ENCODE results near the gene NUBP2. TPM values are rescaled to one million over a fixed set of nuclear protein-coding genes. Genes with fewer than 3 reads are reported as not detected.

The NUBP2 gene
- total RNA-seq, 1 experiment from 2014 or later = 69.4 TPM

GRCh38 chr16:1787322-1788094, 4.7 kb downstream of the NUBP2 start:
- Histone ChIP-seq H2BK12ac (ENCODE audit: insufficient read length, low read depth, low read length) (no peak overlapping the region), H2AK5ac (ENCODE audit: insufficient read length, low read length) (no peak overlapping the region), H3K4me2 (ENCODE audit: insufficient read depth, insufficient read length, low read length) (no peak overlapping the region), H3K79me1 (ENCODE audit: insufficient read depth, low read depth, low read length, poor library complexity, severe bottlenecking) (peaks cover 5% of the 10 kb centered on the region), H4K20me1 (ENCODE audit: control insufficient read depth, insufficient read depth, insufficient read length) (no peaks in the 10 kb centered on the region), H2BK120ac (ENCODE audit: low read depth, low read length, poor library complexity, severe bottlenecking) (no peak overlapping the region), H3K18ac (ENCODE audit: insufficient read length, low read depth, low read length) (no peak overlapping the region), H2BK15ac (ENCODE audit: low read depth, low read length) (no peak overlapping the region), H3K23me2 (ENCODE audit: insufficient read length, low read depth, low read length, poor library complexity, severe bottlenecking) (no peaks in the 10 kb centered on the region), H2BK5ac (ENCODE audit: insufficient read length, low read length) (no peak overlapping the region), H3K9me3 (ENCODE audit: control insufficient read depth, low read depth, low read length) (no peaks in the 10 kb centered on the region), H3K79me2 (ENCODE audit: insufficient read depth, low read length) (peaks cover 8% of the 10 kb centered on the region; the same call in 1 of the 2 replicates), H3K23ac (ENCODE audit: insufficient read length, low read depth, low read length) (no peak overlapping the region), H4K91ac (ENCODE audit: insufficient read length, low read depth, low read length) (no peak overlapping the region), H3T11ph (ENCODE audit: low read length) (no peak overlapping the region), H3K4me1 (ENCODE audit: insufficient read depth, low read length) (no peaks in the 10 kb centered on the region; the same call in 1 of the 2 replicates), H2AFZ (ENCODE audit: low read length) (no peak overlapping the region), H3K4ac (ENCODE audit: low read depth, low read length) (no peak overlapping the region), H2BK20ac (ENCODE audit: low read depth, low read length, poor library complexity, severe bottlenecking) (no peak overlapping the region), H3K14ac (ENCODE audit: insufficient read depth, low read length) (no peak overlapping the region), H3K27me3 (ENCODE audit: insufficient read depth, low read length) (no peaks in the 10 kb centered on the region), H3K9ac (ENCODE audit: extremely low read depth, insufficient read length, low read length) (no peak overlapping the region), H4K5ac (ENCODE audit: insufficient read length, low read depth, low read length) (no peak overlapping the region), H3K27ac (ENCODE audit: insufficient read length, low read depth, low read length) (no peak overlapping the region), H3K56ac (ENCODE audit: insufficient read length, low read depth, low read length) (no peak overlapping the region), H4K8ac (replicated peaks; ENCODE audit: insufficient read length, low read depth, low read length) (no peak overlapping the region)
- no peaks in the 10 kb centered on the region for H3K27me3 Mint-ChIP-seq (ENCODE audit: low read depth)
- no peak overlapping the region for H3K27ac Mint-ChIP-seq
- H3K4me1 Mint-ChIP-seq = peaks cover 0 to 6% of the 10 kb centered on the region in 2 experiments; a peak in 1 of 4 replicates
- no CpG with 5 or more reads among the region's 44 CpGs for WGBS (ENCODE audit: extremely low coverage, insufficient read length, low lambda C conversion rate)
- no peak for TF ChIP-seq CTCF (conservative IDR thresholded peaks at IDR 0.05)
- no peaks in the 10 kb centered on the region for H3K9me3 Mint-ChIP-seq
- no peak for DNase-seq
- peaks cover 5 to 17% (median 15%) of the 10 kb centered on the region in 3 experiments; a peak in 6 of 7 replicates for H3K36me3 Mint-ChIP-seq (ENCODE audit: insufficient read depth in 1 of 3, low read depth in 3 of 3)
- no peak overlapping the region for H3K4me3 Mint-ChIP-seq

Data from H9 (cell line).